Vagina (tissue), 2 donors: ENCODE measurements around the gene PRSS33. TPM values are rescaled to one million over a fixed set of nuclear protein-coding genes. Genes with fewer than 3 reads are reported as not detected.

Source experiments
- DNase-seq, 2 donors: peaks; one replicate each; pipeline ENCODE4 v3.0.0-alpha.2; 2017; ENCODE audit errors: extremely low spot score in 2 of 2
- H3K27ac ChIP-seq: fragments of 200-600 bp; sonication (generic); one replicate; pipeline ENCODE4 v1.5.1; 2019
- H3K27me3 ChIP-seq: fragments of 200-600 bp; sonication (generic); one replicate; pipeline ENCODE4 v1.5.1; 2019
- H3K36me3 ChIP-seq, 2 donors: fragments of 200-600 bp; sonication (generic); one replicate each; pipeline ENCODE4 v1.5.1; 2017 to 2019
- H3K4me1 ChIP-seq: fragments of 200-600 bp; sonication (generic); one replicate; pipeline ENCODE4 v1.5.1; 2019
- H3K4me3 ChIP-seq, 2 donors: fragments of 200-600 bp; sonication (generic); 1 replicate in 1 of 2; 2 replicates in 1 of 2; pipeline ENCODE4 v1.5.1; 2016 to 2019
- H3K9me3 ChIP-seq: fragments of 200-600 bp; sonication (generic); one replicate; pipeline ENCODE4 v1.5.1; 2019
- POLR2A ChIP-seq, 2 donors: fragments of 450-650 bp; IDR thresholded peaks; one replicate each; pipeline ENCODE4 v1.6.1; 2017; ENCODE audit warnings: antibody characterized with exemption in 2 of 2, mild to moderate bottlenecking in 2 of 2, moderate library complexity in 2 of 2
- POLR2AphosphoS5 ChIP-seq, 2 donors: sonication (generic); formaldehyde crosslinking; IDR thresholded peaks; one replicate each; pipeline ENCODE4 v1.9.0; 2017; ENCODE audit warnings: antibody characterized with exemption in 2 of 2, mild to moderate bottlenecking in 2 of 2, low read depth in 1 of 2; ENCODE audit not compliant: insufficient read depth in 1 of 2
- intact Hi-C: fragments of 100-400 bp; cut with DNase I; formaldehyde crosslinking; loops from one replicate; pipeline ENCODE4 v1.15.1; 2023
- total RNA-seq: library from RNA; depleted of rRNA; stranded (reverse); fragments of >200 nt; gene quantifications from one replicate; pipeline ENCODE4 v1.2.3, GENCODE V29; 2016
- TF ChIP-seq, protein P1 (sequence below), 3 experiments: fragments of 450-650 bp in 2 of 3; fragments of 200-600 bp in 1 of 3; sonication (generic) in 1 of 3; IDR thresholded peaks; one replicate each; pipeline ENCODE4 v1.5.1; 2017 to 2019; ENCODE audit warnings: antibody characterized with exemption in 3 of 3, mild to moderate bottlenecking in 2 of 3, moderate library complexity in 2 of 3

The PRSS33 gene
- total RNA-seq, 1 donor from 2014 or later: not detected

DNA sequence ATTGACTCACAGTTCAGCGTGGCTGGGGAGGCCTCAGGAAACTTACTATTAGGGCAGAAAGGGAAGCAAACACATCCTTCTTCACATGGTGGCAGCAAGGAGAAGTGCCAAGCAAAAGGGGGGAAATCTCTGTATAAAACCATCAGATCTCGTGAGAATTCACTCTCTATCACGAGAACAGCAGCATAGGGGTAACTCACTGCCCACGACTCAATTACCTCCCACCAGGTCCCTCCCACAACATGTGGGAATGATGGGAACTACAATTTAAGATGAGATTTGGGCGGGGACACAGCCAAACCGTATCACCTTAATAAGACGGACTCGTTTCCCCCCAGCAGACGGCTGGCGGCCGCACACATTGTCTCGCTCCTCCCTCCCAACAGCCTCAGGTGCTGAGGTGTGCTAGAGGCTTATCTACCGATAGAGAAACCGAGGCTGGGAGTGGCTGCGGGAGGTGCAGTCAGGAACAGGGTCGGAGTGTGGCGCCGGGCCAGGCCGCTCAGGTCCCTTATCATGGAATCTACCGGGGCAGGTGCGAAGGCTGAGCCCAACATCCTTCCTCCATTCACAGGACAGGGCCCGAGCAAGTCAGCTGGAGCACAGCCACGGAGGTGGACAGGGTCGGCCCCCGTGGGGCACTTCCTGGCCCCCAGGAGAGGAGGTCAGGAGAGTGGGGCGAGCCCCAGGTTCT lies 37.8 kb upstream of the PRSS33 start:
- no peak overlapping the region for H3K4me3 ChIP-seq
- no peaks in the 10 kb centered on the region for H3K27me3 ChIP-seq
- H3K27ac ChIP-seq: no peak overlapping the region
- H3K9me3 ChIP-seq: no peaks in the 10 kb centered on the region
- no peak for DNase-seq
- TF ChIP-seq POLR2AphosphoS5 (IDR thresholded peaks at IDR 0.05; ENCODE audit: insufficient read depth in 1 of 2, low read depth in 1 of 2) (no peak), POLR2A (IDR thresholded peaks at IDR 0.05) (no peak)
- TF ChIP-seq, protein P1, sequence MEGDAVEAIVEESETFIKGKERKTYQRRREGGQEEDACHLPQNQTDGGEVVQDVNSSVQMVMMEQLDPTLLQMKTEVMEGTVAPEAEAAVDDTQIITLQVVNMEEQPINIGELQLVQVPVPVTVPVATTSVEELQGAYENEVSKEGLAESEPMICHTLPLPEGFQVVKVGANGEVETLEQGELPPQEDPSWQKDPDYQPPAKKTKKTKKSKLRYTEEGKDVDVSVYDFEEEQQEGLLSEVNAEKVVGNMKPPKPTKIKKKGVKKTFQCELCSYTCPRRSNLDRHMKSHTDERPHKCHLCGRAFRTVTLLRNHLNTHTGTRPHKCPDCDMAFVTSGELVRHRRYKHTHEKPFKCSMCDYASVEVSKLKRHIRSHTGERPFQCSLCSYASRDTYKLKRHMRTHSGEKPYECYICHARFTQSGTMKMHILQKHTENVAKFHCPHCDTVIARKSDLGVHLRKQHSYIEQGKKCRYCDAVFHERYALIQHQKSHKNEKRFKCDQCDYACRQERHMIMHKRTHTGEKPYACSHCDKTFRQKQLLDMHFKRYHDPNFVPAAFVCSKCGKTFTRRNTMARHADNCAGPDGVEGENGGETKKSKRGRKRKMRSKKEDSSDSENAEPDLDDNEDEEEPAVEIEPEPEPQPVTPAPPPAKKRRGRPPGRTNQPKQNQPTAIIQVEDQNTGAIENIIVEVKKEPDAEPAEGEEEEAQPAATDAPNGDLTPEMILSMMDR (IDR thresholded peaks at IDR 0.05): no peak
- no peaks in the 10 kb centered on the region for H3K36me3 ChIP-seq
- H3K4me1 ChIP-seq: peaks cover 10% of the 10 kb centered on the region
- intact Hi-C loops: no loop called here

DNA sequence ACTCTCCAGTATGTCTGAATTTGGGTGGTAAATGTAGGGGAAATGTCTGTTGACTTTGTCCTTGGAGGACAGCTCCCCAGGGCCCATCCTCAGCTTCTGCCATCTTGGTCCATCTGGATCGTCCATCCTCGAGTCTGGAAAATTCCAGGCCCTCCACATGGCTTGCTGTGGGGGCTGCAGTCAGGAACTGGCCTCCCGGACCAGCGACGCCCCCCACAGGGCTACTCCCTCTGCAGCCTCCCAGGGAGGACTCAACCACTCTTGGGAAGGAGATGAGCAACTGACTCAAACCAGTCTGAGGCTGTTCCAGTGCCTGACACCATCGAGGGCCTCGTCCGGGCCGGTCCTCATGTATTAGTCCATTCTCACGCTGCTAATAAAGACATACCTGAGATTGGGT lies 37.3 kb upstream of the PRSS33 start:
- no peaks in the 10 kb centered on the region for H3K9me3 ChIP-seq
- no peak for DNase-seq
- TF ChIP-seq, protein P1 (IDR thresholded peaks at IDR 0.05): no peak
- TF ChIP-seq POLR2AphosphoS5 (IDR thresholded peaks at IDR 0.05; ENCODE audit: insufficient read depth in 1 of 2, low read depth in 1 of 2): no peak
- no peak for TF ChIP-seq POLR2A (IDR thresholded peaks at IDR 0.05)
- H3K4me1 ChIP-seq: peaks cover 4% of the 10 kb centered on the region
- no peaks in the 10 kb centered on the region for H3K27me3 ChIP-seq
- intact Hi-C loops: no loop called here
- H3K4me3 ChIP-seq: no peak overlapping the region
- H3K27ac ChIP-seq: no peak overlapping the region
- no peaks in the 10 kb centered on the region for H3K36me3 ChIP-seq

DNA sequence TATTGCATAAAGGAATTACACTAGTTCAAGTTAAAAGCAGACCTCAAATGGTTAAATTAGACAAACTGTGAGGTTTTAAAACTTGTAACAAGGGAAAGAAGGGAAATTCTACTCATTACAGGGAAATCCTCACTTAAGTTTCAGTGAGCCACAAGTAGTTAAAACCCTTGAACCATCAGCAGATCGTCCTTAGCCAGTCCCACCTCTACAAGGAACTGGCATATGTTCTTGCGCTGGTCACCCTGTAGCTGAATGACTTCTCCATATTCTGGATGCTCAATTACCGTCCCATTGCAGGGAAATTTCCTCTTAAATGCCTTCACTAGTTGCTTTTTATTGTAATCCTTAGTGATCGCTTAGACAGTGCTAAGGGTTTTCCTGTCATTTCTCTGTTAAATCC lies 35.1 kb upstream of the PRSS33 start:
- no peaks in the 10 kb centered on the region for H3K27me3 ChIP-seq
- no peaks in the 10 kb centered on the region for H3K4me1 ChIP-seq
- H3K27ac ChIP-seq: no peak overlapping the region
- intact Hi-C loops: no loop called here
- H3K4me3 ChIP-seq: no peak overlapping the region
- H3K9me3 ChIP-seq: no peaks in the 10 kb centered on the region
- no peak for DNase-seq
- TF ChIP-seq POLR2A (IDR thresholded peaks at IDR 0.05): no peak
- TF ChIP-seq, protein P1 (IDR thresholded peaks at IDR 0.05): no peak
- TF ChIP-seq POLR2AphosphoS5 (IDR thresholded peaks at IDR 0.05; ENCODE audit: insufficient read depth in 1 of 2, low read depth in 1 of 2): no peak
- no peaks in the 10 kb centered on the region for H3K36me3 ChIP-seq

DNA sequence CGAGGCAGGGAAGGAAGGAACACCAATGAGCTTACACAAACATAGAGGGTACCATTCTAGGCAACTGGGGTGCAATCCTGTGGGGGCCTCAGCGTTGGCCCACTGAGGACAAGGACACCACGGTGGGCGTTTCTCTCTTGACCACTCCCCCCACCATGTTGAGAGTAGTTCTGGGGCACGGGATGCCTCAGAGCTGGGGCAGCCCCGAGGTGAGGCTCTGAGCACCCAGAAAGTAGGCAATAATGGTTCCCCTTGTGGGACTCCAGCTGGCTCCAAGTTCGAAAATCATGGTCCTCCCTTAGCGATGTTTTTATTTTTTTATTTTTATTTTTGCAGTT lies 34.8 kb upstream of the PRSS33 start:
- TF ChIP-seq POLR2A (IDR thresholded peaks at IDR 0.05) (no peak), POLR2AphosphoS5 (IDR thresholded peaks at IDR 0.05; ENCODE audit: insufficient read depth in 1 of 2, low read depth in 1 of 2) (no peak)
- TF ChIP-seq, protein P1 (IDR thresholded peaks at IDR 0.05): no peak
- Histone ChIP-seq H3K9me3 (no peaks in the 10 kb centered on the region), H3K27ac (no peak overlapping the region), H3K4me1 (no peaks in the 10 kb centered on the region), H3K36me3 (no peaks in the 10 kb centered on the region), H3K4me3 (no peak overlapping the region), H3K27me3 (no peaks in the 10 kb centered on the region)
- DNase-seq: no peak
- intact Hi-C loops: no loop called here

DNA sequence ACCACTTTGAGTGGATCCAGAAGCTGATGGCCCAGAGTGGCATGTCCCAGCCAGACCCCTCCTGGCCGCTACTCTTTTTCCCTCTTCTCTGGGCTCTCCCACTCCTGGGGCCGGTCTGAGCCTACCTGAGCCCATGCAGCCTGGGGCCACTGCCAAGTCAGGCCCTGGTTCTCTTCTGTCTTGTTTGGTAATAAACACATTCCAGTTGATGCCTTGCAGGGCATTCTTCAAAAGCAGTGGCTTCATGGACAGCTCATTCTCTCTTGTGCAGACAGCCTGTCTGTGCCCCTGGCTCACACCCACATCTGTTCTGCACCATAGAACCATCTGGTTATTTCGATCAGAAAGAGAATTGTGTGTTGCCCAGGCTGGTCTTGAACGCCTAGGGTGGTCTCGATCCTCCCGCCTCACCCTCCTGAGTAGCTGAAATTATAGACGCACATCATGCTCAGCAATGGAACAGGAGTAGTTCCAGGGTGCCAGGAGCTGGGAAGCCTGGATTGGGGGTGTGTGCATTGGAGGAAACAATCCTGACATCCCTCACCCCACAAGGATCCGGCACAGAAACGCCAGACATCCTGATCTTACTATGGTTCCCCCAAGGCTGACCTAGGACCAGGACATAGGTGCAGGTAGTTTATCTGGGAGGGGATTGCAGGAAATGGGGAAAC lies 34.3 kb upstream of the PRSS33 start:
- H3K27me3 ChIP-seq: no peaks in the 10 kb centered on the region
- intact Hi-C loops: no loop called here
- no peak overlapping the region for H3K27ac ChIP-seq
- no peak overlapping the region for H3K4me3 ChIP-seq
- H3K9me3 ChIP-seq: no peaks in the 10 kb centered on the region
- DNase-seq: no peak
- H3K36me3 ChIP-seq: no peaks in the 10 kb centered on the region
- no peaks in the 10 kb centered on the region for H3K4me1 ChIP-seq
- TF ChIP-seq POLR2A (IDR thresholded peaks at IDR 0.05) (no peak), POLR2AphosphoS5 (IDR thresholded peaks at IDR 0.05; ENCODE audit: insufficient read depth in 1 of 2, low read depth in 1 of 2) (no peak)
- TF ChIP-seq, protein P1 (IDR thresholded peaks at IDR 0.05): no peak
